Measurements from ENCODE around the gene CD300H. TPM values are rescaled to one million over a fixed set of nuclear protein-coding genes. Genes with fewer than 3 reads are reported as not detected.
A peak's percentile ranks its signal among the peaks of the same experiment; 100 is the strongest.

CD300H gene
- polyA plus RNA-seq, 1 donor from 2014 or later = 0.61 TPM

GRCh38 chr17:74549343-74549742 lies 18.0 kb downstream of the CD300H start:
- no peaks in the 10 kb centered on the region for H3K36me3 Mint-ChIP-seq
- H3K4me3 Mint-ChIP-seq = no peak overlapping the region
- no peaks in the 10 kb centered on the region for H3K9me3 Mint-ChIP-seq

GRCh38 chr17:74547736-74548135 lies 19.6 kb downstream of the CD300H start:
- peaks cover 12% of the 10 kb centered on the region for H3K27me3 Mint-ChIP-seq

More at GRCh38 chr17:74549343-74549742, 18.0 kb downstream of the CD300H start:
- H3K27ac Mint-ChIP-seq = no peak overlapping the region
- peaks cover 12% of the 10 kb centered on the region for H3K27me3 Mint-ChIP-seq
- peaks cover 0 to 16% (median 9%) of the 10 kb centered on the region in 3 donors for H3K4me1 Mint-ChIP-seq

DNA sequence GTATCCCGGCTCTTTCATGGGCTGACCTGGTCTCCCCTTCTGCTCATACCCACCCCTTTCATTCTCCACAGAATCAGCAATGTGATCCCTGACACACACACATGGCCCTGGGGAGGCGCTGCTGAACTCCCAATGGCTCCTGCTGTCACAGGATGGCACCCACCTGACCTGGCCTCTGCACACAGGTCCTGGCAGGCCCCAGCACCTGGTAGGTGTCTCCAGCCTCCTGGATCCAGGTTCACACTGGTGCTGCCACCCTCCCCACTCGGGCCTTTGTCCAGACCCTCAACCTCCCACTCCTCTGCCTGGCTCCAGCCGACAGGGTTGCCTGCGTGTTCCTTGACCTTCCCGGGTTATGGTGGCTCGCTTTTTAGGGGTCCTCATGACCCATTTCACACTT lies 20.0 kb downstream of the CD300H start:
- H3K4me1 Mint-ChIP-seq = peaks cover 0 to 16% (median 9%) of the 10 kb centered on the region in 3 donors

More at GRCh38 chr17:74547736-74548135, 19.6 kb downstream of the CD300H start:
- Mint-ChIP-seq H3K9me3 (no peaks in the 10 kb centered on the region), H3K4me3 (peak overlapping the region in 1 of 4 donors; percentile 55), H3K36me3 (no peaks in the 10 kb centered on the region), H3K27ac (peak overlapping the region in 1 of 3 donors; percentile 57), H3K4me1 (peaks cover 0 to 16% (median 9%) of the 10 kb centered on the region in 3 donors)

DNA sequence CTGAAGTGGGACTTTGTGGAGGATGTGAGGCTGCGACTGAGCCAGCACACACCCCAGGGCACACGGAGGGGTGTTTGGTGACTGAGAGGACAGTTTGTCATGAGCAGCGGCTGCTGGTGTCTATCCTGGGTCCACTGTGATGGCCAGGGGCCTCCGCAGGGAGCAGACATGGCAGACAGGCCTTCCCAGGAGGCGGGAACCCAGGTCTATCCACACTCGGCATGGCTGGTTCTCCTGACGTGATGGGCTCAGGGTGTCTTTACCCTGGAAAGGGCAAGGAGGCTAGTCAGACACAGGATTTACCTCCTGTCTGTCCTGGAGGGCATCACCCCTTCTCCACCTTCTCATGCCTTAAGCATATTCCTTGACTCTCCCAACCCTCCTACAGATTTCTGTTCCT lies 20.7 kb downstream of the CD300H start:
- Mint-ChIP-seq H3K27me3 (peaks cover 12% of the 10 kb centered on the region), H3K27ac (no peak overlapping the region), H3K9me3 (no peaks in the 10 kb centered on the region), H3K4me1 (peaks cover 0 to 16% (median 9%) of the 10 kb centered on the region in 3 donors), H3K4me3 (no peak overlapping the region), H3K36me3 (no peaks in the 10 kb centered on the region)

More for the DNA sequence above, 20.0 kb downstream of the CD300H start:
- Mint-ChIP-seq H3K36me3 (no peaks in the 10 kb centered on the region), H3K9me3 (no peaks in the 10 kb centered on the region), H3K4me3 (no peak overlapping the region), H3K27me3 (peaks cover 12% of the 10 kb centered on the region), H3K27ac (no peak overlapping the region)

- Mint-ChIP-seq H3K4me1 (peaks cover 0 to 16% (median 8%) of the 10 kb centered on the region in 3 donors), H3K27me3 (peaks cover 12% of the 10 kb centered on the region), H3K36me3 (no peaks in the 10 kb centered on the region), H3K27ac (no peak within 1 kb of the TSS), H3K4me3 (peak within 1 kb of the TSS in 1 of 4 donors; percentile 37), H3K9me3 (no peaks in the 10 kb centered on the region)
These were observed 21.5 kb downstream of the CD300H start, which contains the start of gene CD300C for GRCh38 chr17:74545843-74546230. CD300C (minus strand) TSS chr17:74546115; CDS start chr17:74545782, 333 bp downstream.

DNA sequence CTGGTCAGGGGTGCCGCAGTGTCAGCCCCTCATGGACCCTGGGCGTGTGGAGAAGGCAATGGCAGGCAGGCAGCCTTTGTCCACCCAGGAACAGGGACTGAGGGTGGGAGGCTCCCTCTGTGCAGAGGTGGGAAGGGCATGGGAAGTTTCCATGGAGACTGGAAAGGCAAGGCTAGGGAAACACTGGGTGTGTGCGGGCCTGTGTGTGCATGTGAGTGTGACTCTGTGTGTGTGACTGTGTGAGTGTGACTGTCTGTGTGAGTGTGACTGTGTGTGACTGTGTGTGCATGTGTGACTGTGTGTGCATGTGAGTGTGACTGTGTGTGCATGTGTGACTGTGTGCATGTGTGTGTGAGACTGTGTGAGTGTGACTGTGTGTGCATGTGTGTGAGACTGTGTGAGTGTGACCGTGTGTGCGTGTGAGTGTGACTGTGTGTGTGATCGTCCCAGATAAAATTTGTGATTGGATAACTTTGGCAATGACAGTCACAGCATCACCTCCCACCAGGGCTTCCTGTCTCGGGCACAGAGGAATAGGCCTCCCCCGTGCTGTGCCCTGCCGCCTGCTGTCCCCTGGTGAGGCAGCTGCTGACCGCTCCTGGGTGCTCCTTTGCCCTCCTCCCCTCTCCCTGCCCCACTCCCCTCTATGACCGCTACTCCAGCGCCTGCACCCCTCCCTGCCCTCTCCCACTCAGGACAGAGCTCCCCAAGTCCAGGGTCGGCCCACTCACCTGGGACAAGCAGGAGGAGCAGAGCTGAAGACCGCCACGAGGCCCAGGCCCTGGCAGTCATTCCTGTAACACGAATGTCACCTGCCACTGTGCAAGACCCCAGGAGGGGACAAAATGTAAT lies 22.1 kb downstream of the CD300H start:
- H3K4me1 Mint-ChIP-seq = peaks cover 0 to 16% (median 6%) of the 10 kb centered on the region in 3 donors
- peaks cover 12% of the 10 kb centered on the region for H3K27me3 Mint-ChIP-seq
- H3K9me3 Mint-ChIP-seq = no peaks in the 10 kb centered on the region
- H3K4me3 Mint-ChIP-seq = peak overlapping the region in 1 of 4 donors; percentile 37
- H3K36me3 Mint-ChIP-seq = no peaks in the 10 kb centered on the region
- no peak overlapping the region for H3K27ac Mint-ChIP-seq

- H3K27ac Mint-ChIP-seq = no peak overlapping the region
- no peaks in the 10 kb centered on the region for H3K36me3 Mint-ChIP-seq
- peaks cover 0 to 2% (median 0%) of the 10 kb centered on the region in 3 donors for H3K9me3 Mint-ChIP-seq
- peaks cover 0 to 16% (median 6%) of the 10 kb centered on the region in 3 donors for H3K4me1 Mint-ChIP-seq
- peak overlapping the region in 1 of 4 donors; percentile 66 for H3K4me3 Mint-ChIP-seq
- peaks cover 9% of the 10 kb centered on the region for H3K27me3 Mint-ChIP-seq
These were observed 23.2 kb downstream of the CD300H start for GRCh38 chr17:74543891-74544760.

GRCh38 chr17:74543406-74543805 lies 23.9 kb downstream of the CD300H start:
- H3K4me1 Mint-ChIP-seq = peaks cover 0 to 15% (median 6%) of the 10 kb centered on the region in 3 donors
- no peak overlapping the region for H3K27ac Mint-ChIP-seq
- no peak overlapping the region for H3K4me3 Mint-ChIP-seq
- peaks cover 0 to 2% (median 0%) of the 10 kb centered on the region in 3 donors for H3K9me3 Mint-ChIP-seq
- H3K27me3 Mint-ChIP-seq = peaks cover 6% of the 10 kb centered on the region
- no peaks in the 10 kb centered on the region for H3K36me3 Mint-ChIP-seq

DNA sequence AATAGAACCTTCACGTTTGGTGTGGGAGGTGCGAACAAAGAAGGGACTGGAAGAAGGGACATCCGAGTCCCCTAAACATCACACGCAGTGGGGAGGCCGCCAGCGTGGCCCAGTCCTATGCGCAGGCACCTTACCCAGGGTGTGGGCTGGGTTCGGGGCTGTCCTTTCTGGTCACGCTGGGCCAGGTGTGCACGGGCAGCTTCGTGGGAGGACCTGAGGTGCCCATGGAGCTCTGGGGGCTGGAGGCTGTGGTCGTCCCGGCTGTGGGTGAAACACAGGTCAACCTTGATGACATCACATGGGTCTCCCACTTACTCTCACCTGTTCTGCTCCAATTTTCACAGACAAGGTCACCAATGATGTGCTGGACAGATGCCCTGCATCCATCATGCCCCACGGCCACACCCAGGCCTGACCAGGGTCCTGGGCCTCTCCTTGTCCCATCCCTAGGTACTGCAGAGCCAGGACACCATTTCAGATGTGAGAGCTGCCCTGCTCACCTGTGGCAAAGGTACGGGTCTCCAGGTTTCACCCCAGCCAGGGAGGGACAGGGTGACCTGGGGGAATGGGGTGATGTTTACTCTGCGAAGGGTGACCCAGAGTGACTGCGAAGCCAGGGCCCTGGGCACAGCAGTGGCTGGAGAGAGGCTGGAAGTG lies 24.5 kb downstream of the CD300H start:
- H3K9me3 Mint-ChIP-seq = peaks cover 0 to 2% (median 0%) of the 10 kb centered on the region in 3 donors
- H3K36me3 Mint-ChIP-seq = no peaks in the 10 kb centered on the region
- H3K4me3 Mint-ChIP-seq = no peak overlapping the region
- no peak overlapping the region for H3K27ac Mint-ChIP-seq
- peaks cover 1% of the 10 kb centered on the region for H3K27me3 Mint-ChIP-seq
- H3K4me1 Mint-ChIP-seq = peaks cover 0 to 11% (median 2%) of the 10 kb centered on the region in 3 donors

- Mint-ChIP-seq H3K36me3 (no peaks in the 10 kb centered on the region), H3K27me3 (no peaks in the 10 kb centered on the region), H3K4me1 (peaks cover 0 to 8% (median 0%) of the 10 kb centered on the region in 3 donors), H3K27ac (no peak overlapping the region), H3K4me3 (no peak overlapping the region), H3K9me3 (peaks cover 0 to 2% (median 0%) of the 10 kb centered on the region in 3 donors)
These were observed 25.1 kb downstream of the CD300H start for GRCh38 chr17:74542166-74542565.

- Mint-ChIP-seq H3K4me3 (no peak overlapping the region), H3K36me3 (no peaks in the 10 kb centered on the region), H3K27ac (no peak overlapping the region), H3K9me3 (peaks cover 0 to 2% (median 0%) of the 10 kb centered on the region in 3 donors), H3K27me3 (no peaks in the 10 kb centered on the region), H3K4me1 (peaks cover 0 to 8% (median 0%) of the 10 kb centered on the region in 3 donors)
These were observed 25.9 kb downstream of the CD300H start for GRCh38 chr17:74541176-74542111.

DNA sequence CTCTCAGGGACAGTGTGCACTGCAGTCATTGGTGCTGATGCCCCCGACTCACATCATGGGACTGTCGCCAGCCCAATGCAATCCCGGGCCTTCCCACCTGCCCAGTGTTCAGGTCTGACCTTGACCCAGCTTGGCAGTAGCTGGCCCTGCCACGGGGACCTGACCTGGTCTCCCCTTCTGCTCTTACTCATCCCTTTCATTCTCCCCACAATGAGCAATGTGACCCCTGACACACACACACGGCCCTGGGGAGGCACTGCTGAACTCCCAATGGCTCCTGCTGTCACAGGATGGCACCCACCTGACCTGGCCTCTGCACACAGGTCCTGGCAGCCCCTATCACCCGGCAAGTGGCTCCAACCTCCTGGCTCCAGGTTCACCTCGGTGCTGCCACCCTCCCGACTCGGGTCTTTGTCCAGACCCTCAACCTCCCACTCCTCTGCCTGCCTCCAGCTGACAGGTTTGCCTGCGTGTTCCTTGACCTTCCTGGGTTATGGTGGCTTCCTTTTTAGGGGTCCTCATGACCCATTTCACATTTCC lies 28.0 kb downstream of the CD300H start:
- no peak overlapping the region for H3K4me3 Mint-ChIP-seq
- H3K4me1 Mint-ChIP-seq = no peaks in the 10 kb centered on the region
- peaks cover 3% of the 10 kb centered on the region for H3K27me3 Mint-ChIP-seq
- no peaks in the 10 kb centered on the region for H3K36me3 Mint-ChIP-seq
- peak overlapping the region in 1 of 3 donors; percentile 54 for H3K27ac Mint-ChIP-seq
- H3K9me3 Mint-ChIP-seq = peaks cover 0 to 2% (median 0%) of the 10 kb centered on the region in 3 donors

DNA sequence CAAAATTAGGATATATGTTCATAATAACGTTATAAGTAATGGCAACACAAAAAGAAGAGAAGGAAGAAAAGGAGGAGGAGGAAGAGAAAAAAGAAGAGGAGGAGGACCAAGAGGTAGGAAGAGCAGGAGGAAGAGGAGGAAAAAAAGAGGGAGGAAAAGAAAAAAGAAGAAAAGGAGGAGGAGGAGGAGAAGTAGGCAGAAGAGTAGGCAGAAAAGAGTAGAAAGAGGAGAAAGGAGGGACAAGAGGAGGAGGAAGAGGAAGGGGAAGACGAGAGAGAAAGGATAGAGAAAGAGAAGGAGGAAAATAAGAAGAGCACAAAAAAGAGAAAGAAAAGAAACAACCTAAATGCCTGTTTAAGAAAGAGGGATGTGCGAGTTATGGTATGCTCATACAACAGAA lies 30.4 kb downstream of the CD300H start:
- Mint-ChIP-seq H3K36me3 (no peaks in the 10 kb centered on the region), H3K27ac (no peak overlapping the region), H3K27me3 (peaks cover 5% of the 10 kb centered on the region), H3K4me1 (peaks cover 5 to 9% (median 5%) of the 10 kb centered on the region in 3 donors), H3K9me3 (peaks cover 0 to 2% (median 0%) of the 10 kb centered on the region in 3 donors), H3K4me3 (no peak overlapping the region)
